AG09319 (cell line): ENCODE results near the gene MEF2A.
"Not testable (repeated sequence)": the region's sequence is repeated elsewhere in the genome, so short reads cannot be mapped to it uniquely, and the experiment has no call there.

ENCODE experiments used
- DNase-seq: peaks from one replicate; pipeline ENCODE4 v3.0.0-alpha.2; 2010; ENCODE audit warnings: low read depth; ENCODE audit errors: extremely low read depth
- TF ChIP-seq, protein P1 (sequence below): IDR thresholded peaks from 2 replicates; pipeline ENCODE4 v1.5.1; 2011; ENCODE audit warnings: low read depth, mild to moderate bottlenecking, inconsistent platforms, low read length, moderate library complexity

The MEF2A gene

DNA sequence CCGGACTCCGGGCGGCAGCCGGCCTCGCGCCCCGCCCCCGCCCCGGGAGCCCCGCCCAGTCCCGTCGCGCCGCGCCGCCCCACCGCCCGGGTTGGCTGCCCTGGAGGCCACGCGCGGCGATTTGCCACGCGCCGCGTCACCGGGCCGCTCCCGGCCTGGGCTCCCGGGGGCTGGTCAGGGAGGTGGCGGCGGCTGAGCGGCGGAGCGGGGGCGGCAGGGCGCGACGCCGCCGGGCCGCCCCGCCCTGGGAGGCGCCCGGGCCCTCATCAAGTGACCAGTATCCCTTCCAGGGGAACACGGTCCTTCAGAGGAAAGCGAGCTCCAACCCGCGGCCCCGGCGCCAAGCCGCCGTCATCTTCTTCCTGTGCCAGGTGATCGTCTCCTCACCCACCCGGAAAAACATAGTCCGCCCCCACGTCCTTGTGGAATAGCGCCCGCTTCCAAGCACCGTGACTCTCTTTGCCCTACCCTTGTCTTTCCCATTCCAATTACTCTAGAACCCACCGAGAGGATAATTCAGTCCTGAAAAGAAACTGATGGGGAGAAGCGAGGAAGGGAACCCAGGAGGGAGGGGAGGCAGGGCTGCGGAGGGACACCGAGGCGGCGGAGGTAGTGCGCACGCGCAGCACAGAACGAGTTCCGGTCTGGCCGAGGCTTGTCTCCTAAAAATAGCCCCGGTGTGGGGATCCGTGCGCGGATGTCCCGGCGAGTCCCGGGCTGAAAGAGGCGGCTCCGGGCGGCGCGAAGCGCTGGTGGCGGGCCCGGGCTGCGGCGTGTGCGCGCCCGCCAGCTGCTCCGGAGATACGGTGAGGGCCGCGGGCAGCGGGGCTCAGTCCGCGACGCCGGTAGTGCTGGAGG, at the start of gene MEF2A:
MEF2A (plus strand) TSS at position 686 of the 858 bp plus-strand sequence. CDS start 67,136 bp downstream, outside the sequence.
- DNase-seq, result peak; percentile 92
- TF ChIP-seq, protein P1, sequence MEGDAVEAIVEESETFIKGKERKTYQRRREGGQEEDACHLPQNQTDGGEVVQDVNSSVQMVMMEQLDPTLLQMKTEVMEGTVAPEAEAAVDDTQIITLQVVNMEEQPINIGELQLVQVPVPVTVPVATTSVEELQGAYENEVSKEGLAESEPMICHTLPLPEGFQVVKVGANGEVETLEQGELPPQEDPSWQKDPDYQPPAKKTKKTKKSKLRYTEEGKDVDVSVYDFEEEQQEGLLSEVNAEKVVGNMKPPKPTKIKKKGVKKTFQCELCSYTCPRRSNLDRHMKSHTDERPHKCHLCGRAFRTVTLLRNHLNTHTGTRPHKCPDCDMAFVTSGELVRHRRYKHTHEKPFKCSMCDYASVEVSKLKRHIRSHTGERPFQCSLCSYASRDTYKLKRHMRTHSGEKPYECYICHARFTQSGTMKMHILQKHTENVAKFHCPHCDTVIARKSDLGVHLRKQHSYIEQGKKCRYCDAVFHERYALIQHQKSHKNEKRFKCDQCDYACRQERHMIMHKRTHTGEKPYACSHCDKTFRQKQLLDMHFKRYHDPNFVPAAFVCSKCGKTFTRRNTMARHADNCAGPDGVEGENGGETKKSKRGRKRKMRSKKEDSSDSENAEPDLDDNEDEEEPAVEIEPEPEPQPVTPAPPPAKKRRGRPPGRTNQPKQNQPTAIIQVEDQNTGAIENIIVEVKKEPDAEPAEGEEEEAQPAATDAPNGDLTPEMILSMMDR, result no peak

DNA sequence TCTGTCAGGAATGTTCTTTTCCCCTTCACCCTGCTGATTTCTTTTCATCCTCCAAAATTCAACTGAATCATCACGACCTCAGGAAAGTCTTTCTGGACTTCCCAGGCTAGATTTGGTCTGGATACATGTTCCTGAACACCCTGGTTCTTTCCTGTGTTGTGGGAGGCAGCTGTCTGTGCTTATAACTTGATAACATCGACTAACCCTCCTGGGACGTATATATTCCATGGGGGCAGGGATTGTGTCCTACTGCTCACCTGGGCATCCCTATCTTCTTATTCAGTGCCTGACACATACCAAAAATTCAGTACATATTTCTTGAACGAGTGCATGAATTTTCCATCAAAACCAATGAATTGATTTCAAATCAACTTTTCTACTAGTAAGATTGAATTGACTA, 47.6 kb upstream of the MEF2A start:
- TF ChIP-seq, protein P1, result no peak
- DNase-seq, result no peak

DNA sequence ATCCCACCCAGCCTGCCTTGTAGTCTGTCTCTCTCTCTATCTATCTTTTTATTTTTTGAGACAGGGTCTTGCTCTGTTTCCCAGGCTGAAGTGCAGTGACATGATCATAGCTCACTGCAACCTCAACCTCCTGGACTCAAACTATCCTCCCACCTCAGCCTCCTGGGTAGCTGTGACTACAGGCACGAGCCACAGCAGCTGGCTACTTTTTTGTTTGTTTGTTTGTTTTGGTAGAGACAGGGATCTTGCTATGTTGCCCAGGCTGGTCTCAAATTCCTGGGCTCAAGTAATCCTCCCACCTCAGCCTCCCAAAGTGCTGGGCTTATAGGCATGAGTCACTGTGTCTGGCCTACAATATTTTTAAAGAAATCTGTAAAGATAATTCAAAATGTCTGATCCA, 46.4 kb upstream of the MEF2A start:
- not testable (repeated sequence) for DNase-seq

DNA sequence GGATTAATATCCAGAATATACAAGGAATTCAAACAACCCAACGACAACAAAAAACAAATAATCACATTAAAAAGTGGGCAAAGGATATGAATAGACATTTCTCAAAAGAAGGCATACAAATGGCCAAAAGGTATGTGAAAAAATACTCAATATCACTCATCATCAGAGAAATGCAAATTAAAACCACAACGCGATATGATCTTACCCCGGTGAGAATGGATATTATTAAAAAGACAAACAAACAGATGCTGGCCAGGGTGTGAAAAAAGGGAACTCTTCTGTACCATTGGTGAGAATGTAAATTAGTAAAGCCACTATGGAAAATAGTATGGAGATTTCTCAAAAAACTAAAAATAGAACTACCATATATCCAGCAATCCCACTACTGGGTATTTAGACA, 43.5 kb upstream of the MEF2A start:
- TF ChIP-seq, protein P1, result no peak
- DNase-seq, result no peak

DNA sequence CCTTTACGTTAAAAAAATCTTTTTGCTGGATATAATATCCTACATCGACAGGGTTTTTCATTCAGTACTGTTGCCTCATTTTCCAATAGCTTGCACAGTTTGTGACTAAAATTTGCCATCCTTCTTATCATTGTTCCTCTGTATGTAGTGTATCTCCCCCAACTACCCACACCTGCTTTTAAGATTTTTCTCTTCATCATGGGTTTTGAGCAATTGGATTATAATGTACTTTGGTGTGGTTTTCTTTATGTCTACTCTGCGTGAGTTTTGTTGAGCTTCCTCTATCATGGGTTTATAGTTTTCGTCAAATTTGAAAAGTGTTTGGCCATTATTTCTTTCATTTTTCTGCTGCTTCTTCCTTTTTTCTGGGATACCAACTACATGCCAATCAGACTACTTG, 39.6 kb upstream of the MEF2A start:
- no peak for DNase-seq
- TF ChIP-seq, protein P1, result no peak

DNA sequence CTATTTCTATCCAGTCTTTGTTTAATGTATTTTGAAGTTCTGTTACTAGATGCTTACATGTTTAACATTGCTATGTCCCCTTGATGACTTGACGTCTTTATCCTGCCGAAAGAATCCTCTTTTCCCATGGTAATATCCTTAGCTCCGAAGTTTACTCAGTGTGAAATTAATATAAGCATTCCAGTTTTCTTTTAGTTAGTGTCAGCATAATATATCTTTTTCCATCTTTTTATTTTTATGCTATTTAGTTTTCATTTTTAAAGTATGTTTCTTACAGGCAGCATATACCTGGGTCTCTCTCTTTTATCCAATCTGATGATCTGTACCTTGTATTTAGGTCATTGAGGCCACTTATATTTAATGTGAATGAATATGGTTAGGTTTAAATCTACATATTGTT, 39.1 kb upstream of the MEF2A start:
- DNase-seq, result no peak
- TF ChIP-seq, protein P1, result no peak

DNA sequence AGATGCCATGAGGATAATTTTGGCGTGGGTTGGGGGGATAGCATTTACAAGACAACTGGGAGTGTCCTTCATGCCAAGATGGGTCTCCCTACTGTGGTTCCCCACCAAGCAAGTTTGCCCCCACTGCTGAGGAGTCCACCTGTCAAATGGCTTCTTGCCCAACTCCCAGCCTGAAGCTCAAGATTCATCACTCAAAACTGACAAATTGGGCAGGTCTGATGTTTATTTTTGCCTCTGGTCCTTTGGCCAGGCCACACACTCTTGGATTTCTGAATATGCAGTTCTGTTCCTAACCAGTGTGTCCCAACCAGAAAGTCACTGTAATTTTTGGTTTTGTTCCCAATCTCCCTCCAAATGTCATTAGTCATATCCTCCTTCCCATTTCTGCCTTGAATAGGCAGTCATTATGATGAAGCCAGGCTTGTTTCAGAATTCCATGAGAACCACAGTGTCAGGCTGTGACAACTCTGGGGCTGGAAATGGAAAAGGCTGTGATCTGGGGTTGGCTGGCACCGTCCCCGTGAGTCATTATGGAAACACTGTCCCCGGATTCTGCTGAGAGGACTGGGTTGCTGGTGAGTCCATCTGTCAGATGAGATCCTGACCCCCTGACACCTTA, 29.3 kb upstream of the MEF2A start:
- TF ChIP-seq, protein P1, result no peak
- DNase-seq, result no peak
